HG03135 (cell line): ENCODE measurements around the gene RIT2.
"Not testable (repeated sequence)": the region's sequence is repeated elsewhere in the genome, so short reads cannot be mapped to it uniquely, and the experiment has no call there.

Experiments used
- ATAC-seq: cut with Tn5 transposase; IDR thresholded peaks from one replicate; pipeline ENCODE4 v1.9.1; 2021; ENCODE audit warnings: mild to moderate bottlenecking, moderate library complexity; ENCODE audit not compliant: unreplicated experiment

The RIT2 gene

GRCh38 chr18:42778445-42779042 lies 336.9 kb downstream of the RIT2 start:
- no peak for ATAC-seq

DNA sequence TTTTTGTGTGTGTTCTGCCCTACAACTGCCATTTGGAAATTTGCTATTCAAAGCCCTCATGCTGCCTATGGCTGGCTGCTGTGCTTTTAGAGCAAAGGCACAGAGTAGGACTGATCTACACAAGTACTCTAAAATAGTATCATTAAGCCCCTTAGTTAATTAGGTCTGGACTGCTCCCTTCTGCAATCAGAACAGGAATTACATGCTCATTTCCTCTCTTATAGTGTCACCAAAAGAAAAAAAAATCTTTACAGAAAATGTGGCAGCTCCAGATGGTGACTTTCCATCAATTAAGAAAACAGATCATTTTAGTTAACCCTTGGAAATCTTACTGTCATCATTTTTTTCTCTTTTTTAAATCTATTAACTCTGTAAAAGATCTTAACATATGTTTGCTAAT lies 337.5 kb downstream of the RIT2 start:
- ATAC-seq: no peak

GRCh38 chr18:42773870-42774269 lies 341.6 kb downstream of the RIT2 start:
- no peak for ATAC-seq

DNA sequence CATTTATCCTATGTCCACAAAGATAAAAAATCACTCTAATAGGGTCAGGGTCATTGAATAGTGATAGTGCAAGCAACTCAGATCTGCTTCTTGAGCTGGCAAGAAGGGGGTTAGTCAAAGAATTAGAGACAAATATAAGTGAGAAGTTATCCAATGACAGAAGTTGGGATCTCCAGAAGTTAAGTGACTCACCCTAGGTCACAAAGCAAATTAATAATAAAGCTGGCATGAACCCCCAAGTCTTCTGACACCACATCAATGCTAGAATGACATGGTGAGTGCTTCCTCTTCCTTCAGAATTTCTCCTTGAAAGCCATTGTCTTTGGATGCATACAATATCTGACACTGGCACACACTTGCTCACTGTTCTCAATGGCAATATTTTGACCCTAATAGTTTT lies 343.5 kb downstream of the RIT2 start:
- no peak for ATAC-seq

DNA sequence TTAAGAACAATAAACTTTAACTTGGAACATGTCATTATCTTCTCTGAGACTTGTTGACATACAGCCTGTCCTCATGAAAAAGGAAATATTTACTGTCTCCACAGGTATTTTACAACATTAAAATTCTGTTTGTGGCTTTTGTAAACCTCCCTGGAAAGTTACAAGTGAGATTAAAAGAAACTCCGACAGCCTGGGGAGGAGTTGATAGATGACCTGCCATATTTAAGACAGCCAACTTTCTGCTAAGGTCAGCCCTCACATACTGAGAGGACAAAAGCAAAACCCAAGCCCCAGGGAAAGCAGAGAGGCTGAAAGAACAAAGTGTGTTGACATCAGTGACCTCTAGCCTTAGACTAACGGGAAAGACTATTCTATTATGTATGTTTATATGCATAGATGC lies 350.2 kb downstream of the RIT2 start:
- no peak for ATAC-seq

GRCh38 chr18:42760290-42760689 lies 355.2 kb downstream of the RIT2 start:
- no peak for ATAC-seq

- no peak for ATAC-seq
Measured at GRCh38 chr18:42758852-42759251, 356.6 kb downstream of the RIT2 start.

DNA sequence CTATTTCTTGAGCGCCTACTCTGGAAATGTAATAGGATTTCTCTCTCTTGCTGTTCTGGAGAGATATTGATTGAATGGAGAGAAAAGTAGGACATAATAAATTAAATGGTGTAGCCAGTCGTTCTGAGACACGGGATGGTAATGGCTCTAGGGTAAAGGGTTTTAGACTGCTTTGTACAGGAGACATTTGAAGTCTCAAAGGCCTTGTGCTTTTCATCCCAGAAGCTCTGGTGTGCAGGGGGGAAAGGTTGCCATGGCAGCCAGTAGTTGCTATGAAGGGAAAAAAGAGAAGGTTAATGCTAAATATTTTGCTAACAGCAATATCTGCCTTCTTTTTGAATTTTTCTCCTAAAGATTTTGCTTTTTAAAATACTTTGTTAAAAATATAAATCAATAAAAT lies 359.3 kb downstream of the RIT2 start:
- no peak for ATAC-seq

- no peak for ATAC-seq
Measured at GRCh38 chr18:42752916-42753315, 362.6 kb downstream of the RIT2 start.

DNA sequence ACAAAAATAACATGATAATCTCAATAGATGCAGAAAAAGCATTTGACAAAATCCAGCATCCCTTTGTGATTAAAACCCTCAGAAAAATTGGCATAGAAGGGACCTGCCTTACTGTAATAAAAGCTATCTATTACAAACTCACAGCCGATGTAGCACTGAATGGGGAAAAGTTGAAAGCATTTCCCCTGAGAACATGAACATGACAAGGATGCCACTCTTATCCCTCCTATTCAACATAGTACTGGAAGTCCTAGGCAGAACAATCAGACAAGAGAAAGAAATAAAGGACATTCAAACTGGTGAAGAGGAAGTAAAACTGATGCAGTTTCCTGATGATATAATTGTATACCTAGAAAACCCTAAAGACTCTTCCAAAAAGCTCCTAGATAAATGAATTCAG lies 368.7 kb downstream of the RIT2 start:
- no peak for ATAC-seq

DNA sequence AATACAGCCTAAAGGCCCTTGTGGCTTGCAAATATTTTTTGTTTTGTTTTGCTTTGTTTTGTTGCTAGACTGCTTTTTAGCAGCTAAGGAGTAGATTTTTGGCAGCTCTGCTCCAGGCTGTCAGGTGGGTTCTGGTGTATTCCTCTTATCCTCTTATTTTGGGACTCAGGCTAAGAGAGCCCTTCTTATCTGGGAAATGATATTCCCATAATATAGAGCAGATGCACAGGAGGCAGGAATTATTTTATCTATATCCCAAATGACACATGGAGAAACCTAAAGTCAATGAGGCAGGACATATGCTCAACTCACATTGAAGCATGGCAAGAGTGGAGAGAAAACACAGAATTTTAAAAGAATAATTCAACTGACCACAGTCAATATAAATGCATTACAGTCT lies 369.6 kb downstream of the RIT2 start:
- no peak for ATAC-seq

DNA sequence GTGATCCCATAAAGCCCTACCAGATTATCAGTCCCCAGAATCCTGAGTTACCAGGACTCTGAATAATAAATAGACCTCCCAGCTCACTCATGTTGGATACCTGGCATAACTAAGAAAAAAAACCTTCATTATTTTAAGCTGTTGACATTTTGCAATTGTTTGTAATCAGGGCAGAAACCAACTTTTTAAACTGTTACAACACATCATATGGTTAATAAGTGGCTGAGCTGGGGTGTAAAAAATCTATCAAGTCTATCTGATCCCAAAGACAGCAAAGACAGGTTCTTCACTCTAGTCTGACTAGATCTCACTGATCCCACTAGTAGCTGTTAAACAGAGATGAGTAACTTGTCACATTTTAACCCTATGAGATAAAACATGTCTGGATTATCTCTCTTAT lies 370.3 kb downstream of the RIT2 start:
- no peak for ATAC-seq

DNA sequence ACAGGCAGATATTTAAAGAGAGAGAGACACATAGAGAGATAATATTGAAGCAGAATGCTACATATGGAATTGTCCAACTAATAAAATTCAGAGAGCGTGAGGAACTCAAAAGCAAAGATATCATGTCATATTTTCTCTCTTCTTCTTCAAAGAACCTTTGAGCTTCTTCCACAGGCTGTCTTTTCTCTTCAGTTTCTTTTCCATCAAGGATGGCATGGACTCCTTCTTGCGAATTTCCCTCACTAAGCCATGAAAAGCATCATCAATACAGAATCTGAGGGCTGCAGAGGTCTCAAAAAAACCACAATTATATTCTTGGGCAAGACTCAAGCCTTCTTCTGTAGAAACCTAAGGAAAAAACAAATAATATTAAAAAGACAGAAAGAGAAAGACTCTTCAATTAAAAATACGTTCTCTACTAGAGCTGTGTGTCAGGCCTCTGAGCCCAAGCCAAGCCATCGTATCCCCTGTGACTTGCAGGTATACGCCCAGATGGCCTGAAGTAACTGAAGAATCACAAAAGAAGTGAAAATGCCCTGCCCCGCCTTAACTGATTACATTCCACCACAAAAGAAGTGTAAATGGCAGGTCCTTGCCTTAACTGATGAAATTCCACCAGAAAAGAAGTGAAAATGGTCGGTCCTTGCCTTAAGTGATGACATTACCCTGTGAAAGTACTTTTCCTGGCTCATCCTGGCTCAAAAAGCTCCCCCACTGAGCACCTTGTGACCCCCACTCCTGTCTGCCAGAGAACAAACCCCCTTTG lies 371.9 kb downstream of the RIT2 start:
- no peak for ATAC-seq

DNA sequence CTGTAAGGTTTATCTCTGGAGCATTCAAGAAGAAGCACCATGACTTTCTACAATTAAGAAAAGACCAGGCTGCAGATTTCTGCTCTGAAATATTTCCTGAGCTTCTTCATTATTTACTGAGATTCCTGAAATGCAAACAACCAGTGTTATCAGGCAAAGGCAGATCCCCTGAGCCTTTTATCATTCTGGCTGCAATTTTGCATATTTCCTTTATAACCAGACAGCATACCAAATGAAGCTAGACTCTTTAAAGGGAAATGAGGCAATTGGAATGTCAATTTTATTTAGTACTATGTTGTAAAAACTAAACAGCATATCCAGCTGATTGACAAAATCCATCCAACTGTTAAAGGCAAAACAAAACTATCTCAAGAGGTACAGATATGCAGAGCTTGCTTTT lies 372.5 kb downstream of the RIT2 start:
- no peak for ATAC-seq

DNA sequence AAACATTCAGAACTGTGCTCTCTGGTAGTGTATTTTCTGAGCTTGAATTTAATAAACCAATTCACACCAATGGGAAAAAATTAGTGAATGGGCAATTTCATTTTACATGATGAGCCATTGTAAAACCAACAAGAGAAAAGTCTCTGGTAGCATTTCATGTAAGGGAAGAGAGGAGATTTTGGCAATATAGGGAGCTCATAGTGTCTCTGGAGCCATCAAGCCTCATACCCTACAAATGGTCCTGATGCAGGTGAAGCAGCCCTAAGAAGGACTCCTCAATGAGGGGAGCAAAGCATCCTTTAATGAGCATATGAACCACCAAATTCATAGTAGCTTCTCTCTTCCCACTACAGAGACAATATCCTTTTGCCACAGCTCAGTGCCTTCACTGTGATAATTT lies 373.0 kb downstream of the RIT2 start:
- no peak for ATAC-seq

DNA sequence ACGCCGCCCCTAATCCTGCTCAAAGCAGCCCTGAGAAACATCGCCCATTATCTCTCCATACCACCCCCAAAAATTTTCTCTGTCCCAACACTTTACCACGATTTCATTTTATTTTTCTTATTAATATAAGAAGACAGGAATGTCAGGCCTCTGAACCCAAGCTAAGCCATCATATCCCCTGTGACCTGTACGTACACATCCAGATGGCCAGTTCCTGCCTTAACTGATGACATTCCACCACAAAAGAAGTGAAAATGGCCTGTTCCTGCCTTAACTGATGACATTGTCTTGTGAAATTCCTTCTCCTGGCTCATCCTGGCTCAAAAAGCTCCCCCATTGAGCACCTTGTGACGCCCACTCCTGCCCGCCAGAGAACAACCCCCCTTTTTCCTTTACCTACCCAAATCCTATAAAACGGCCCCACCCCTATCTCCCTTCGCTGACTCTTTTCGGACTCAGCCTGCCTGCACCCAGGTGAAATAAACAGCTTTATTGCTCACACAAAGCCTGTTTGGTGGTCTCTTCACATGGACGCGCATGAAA lies 373.6 kb downstream of the RIT2 start:
- not testable (repeated sequence) for ATAC-seq

GRCh38 chr18:42741299-42741698 lies 374.2 kb downstream of the RIT2 start:
- ATAC-seq: not testable (repeated sequence)

GRCh38 chr18:42736074-42736473 lies 379.4 kb downstream of the RIT2 start:
- no peak for ATAC-seq

DNA sequence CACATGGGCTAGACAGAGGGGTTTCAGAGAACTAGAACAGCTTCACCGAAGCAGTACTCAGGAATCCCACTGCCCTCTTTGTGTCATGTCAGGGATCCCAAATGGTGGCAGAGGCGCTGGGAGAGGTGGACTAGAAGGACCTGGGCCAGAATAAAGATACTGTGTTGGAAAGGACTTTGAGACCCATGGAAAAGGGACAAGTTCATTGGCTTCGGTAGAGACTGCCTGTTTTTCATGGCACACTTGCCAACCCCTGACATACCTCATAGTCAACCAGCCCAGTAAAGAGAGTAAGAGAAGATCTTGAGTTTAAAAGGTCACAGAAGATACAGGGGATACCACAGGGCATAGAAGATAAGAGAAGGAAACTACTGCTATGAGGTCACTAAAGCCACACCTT lies 381.0 kb downstream of the RIT2 start:
- ATAC-seq: no peak

- no peak for ATAC-seq
Measured at GRCh38 chr18:42730272-42730671, 385.2 kb downstream of the RIT2 start.

DNA sequence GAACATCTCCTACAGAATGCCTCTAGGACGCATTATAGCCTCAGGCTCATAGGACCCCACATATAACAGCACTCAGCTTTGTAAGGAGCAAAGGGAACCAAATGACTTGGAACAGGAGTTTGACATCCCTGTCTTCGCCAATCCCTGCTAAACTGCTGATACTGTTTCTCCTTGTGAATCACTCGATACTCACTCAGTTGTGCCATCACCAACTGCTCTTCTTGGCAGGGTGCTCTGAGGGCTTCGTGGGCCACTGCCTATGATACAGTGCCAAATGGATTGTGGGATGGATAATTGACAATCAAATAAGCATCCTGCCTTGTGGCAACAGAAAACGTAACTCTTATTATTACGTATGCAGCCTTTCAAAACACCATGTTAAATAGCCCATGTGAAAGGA lies 396.3 kb downstream of the RIT2 start:
- ATAC-seq: no peak

DNA sequence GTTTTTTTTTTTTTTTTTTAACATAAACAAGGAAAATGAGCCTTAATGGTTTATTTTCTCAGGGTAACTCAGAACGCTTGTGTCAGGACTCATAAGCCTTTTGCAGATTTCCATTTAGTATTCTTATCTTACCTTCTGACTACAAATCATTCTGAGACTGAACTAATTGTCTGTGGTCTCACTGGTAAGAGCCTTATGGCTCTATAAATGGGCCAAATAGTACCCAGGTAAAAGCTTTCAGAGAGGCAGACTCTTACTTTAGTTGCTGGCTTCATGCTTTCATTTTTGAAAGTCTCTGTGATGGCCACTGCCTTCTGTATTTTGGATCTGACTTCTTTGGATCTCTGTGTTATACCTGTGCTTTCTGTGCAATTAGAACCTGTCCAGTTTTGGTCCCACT lies 403.4 kb downstream of the RIT2 start:
- ATAC-seq: no peak

DNA sequence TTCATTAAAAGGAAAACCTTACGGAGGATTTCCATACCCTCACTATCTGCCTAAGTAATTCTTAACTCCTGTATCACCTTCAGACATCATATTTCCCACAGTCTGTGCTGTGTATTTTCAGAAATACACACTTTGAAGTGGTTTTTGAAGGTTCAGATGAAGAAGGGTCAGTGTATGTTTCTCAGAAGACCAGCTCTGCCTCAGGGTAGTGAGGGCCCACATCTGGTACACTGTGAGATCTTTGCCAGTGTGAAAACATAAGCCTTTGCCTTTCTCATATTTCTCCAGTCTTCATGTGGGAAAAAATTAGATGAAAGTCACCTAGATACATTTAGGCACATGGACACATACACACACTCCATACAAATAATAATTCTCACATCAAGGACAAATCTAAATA lies 408.4 kb downstream of the RIT2 start:
- ATAC-seq: no peak
